ENCODE data around the gene NAV1.
"Not testable (repeated sequence)": the region's sequence is repeated elsewhere in the genome, so short reads cannot be mapped to it uniquely, and the experiment has no call there.

NAV1 gene

DNA sequence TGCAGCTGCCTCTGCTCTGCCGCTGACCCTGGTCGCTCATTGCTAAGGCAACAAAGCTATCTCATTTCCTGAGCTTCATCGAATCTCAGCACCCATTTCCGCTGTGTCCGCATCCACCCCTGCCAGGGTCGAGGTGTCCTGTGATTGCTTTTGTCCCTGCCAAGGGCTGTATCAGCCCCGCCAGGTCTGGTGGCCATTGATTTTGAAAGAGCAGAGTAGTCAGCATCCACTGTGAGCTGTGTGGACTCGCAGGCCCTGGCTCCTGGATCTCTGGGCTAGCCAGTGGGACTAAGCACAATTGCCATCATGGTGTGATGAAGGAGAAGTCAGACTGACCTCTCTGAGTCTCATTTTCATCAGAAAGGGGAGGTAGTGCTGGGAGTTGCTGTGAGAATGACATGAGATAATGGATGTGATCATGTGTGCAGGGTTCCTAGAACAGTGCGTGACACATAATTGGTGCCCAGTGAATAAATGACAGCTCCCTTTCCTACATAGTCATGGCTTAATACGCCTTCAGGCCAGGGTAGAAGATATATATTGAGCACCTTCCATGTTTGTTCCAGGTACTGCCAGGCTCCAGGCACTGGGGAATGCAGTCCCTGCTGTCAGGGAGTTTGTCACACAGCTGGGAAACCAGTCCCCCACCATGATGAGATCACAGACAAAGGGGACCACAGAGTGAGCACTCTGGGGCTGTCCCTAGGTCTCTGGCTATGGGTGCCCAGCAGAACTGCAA, 32.1 kb downstream of the NAV1 start:
- DNase-seq (ENCODE audit: low read depth), result no peak
- TF ChIP-seq, protein P1, sequence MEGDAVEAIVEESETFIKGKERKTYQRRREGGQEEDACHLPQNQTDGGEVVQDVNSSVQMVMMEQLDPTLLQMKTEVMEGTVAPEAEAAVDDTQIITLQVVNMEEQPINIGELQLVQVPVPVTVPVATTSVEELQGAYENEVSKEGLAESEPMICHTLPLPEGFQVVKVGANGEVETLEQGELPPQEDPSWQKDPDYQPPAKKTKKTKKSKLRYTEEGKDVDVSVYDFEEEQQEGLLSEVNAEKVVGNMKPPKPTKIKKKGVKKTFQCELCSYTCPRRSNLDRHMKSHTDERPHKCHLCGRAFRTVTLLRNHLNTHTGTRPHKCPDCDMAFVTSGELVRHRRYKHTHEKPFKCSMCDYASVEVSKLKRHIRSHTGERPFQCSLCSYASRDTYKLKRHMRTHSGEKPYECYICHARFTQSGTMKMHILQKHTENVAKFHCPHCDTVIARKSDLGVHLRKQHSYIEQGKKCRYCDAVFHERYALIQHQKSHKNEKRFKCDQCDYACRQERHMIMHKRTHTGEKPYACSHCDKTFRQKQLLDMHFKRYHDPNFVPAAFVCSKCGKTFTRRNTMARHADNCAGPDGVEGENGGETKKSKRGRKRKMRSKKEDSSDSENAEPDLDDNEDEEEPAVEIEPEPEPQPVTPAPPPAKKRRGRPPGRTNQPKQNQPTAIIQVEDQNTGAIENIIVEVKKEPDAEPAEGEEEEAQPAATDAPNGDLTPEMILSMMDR (IDR thresholded peaks at IDR 0.05; ENCODE audit: low read depth, low read length, missing control alignments), result no peak
- no peak overlapping the region for H3K4me3 ChIP-seq (ENCODE audit: low read depth, low read length)

DNA sequence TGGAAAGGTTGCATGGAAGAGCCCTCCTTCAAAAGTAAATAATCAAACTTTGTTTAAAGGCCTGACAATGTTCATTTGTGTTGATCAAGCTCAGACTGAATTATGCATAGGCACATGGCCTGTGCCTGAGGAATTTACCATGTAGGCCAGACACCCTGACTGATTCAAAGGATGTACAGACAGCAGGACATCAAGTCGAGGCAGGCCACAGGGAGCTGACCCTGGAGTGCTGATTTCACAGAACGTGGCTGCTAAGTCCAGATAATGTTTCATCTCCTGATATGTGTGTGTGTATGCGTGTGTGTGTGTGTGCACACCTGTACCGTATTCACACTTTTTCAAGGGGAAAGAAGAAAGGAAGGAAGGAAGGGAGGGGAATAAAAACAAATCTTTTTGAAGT, 34.1 kb downstream of the NAV1 start:
- TF ChIP-seq, protein P1 (IDR thresholded peaks at IDR 0.05; ENCODE audit: low read depth, low read length, missing control alignments), result no peak
- no peak overlapping the region for H3K4me3 ChIP-seq (ENCODE audit: low read depth, low read length)
- DNase-seq (ENCODE audit: low read depth), result no peak

DNA sequence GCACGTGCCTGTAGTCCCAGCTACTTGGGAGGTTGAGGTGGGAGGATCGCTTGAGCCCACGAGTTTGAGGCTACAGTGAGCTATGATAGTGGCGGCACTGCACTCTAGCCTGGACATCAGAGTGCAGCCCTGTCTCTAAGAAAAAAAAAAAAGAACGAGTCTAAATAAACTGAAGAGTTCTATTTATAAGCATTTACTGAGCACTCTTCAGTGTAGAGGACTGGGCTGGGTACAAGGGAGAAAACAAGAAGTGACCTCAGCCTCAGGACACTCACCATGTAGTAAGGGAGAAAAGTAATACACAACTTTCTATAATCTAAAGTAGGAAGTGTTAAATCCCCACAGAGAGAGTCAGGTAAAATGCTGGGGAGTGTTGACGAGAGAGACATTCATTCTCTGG, 35.0 kb downstream of the NAV1 start:
- TF ChIP-seq, protein P1 (IDR thresholded peaks at IDR 0.05; ENCODE audit: low read depth, low read length, missing control alignments), result no peak
- no peak for DNase-seq (ENCODE audit: low read depth)
- H3K4me3 ChIP-seq (ENCODE audit: low read depth, low read length), result no peak overlapping the region

DNA sequence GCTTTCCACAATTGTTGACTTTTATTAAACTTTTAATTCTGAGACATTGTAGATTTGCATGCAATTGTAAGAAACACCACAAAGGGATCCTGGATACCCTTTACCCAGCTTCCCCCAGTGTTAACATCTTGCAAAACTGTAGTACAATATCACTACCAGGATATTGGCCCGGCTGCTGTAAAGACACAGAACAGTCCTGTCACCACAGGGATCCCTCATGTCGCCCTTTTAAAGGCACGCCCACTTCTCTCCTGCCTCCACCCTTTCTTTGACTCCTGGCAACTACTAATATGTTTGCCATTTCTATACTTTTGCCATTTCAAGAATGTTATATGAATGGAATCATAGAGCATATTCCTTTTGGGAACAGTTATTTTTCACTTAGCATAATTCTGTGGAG, 37.0 kb downstream of the NAV1 start:
- TF ChIP-seq, protein P1 (IDR thresholded peaks at IDR 0.05; ENCODE audit: low read depth, low read length, missing control alignments), result no peak
- no peak overlapping the region for H3K4me3 ChIP-seq (ENCODE audit: low read depth, low read length)
- no peak for DNase-seq (ENCODE audit: low read depth)

DNA sequence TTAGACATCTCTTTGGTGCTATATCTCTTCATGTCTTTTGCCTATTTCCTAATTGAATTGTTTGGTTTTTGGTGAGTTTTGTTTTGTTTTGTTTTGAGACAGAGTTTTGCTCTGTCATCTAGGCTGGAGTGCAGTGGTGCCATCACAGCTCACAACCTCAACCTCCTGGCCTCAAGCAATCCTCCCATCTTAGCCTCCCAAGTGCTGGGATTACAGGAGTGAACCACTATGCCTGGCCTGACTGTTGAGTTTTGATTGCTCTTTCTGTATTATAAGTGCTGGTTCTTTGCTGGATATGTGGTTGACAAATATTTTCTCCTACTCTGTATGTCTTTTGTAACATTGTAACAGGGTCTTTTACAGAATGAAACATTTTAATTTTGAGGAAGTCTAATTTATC, 38.0 kb downstream of the NAV1 start:
- TF ChIP-seq, protein P1 (IDR thresholded peaks at IDR 0.05; ENCODE audit: low read depth, low read length, missing control alignments), result no peak
- no peak for DNase-seq (ENCODE audit: low read depth)
- no peak overlapping the region for H3K4me3 ChIP-seq (ENCODE audit: low read depth, low read length)

DNA sequence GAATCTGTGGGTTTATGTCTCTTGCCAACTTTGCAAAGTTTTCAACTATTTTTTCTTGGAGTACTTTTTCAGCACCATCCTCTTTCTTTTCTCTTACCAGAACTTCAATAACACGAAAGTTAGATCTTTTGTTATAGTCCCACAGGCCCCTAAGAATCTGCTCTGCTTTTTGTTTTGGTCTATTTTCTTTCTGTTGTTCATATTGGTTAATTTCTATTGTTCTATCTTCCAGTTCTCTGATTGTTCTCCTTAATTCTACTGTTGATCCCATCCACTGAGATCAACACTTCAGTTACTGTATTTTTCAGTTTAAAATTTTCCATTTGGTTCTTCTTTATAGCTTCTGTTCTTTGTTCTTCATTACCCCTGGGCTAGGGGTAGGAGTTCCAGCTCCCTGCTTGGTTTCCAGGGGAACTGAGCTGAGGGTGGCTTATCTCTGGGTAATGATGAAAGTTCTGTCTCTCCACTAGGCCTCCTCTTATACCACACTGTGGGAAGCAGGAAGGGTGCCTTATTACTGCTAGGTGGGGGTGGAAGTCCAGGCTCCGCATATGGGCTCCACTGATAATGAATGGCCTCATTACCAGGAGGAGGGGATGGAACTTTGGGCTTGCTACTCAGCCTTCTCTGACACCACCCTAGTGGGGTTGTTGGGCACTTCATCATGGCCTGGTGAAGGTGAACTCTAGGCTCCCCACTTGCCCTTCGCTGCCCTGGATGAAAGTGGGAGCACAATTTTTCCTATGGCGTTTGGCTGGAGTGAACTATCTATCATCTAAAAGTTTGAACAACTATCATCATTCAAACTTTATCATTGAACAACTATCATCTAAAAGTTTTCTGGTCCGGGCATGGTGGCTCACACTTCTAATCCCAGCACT, 39.3 kb downstream of the NAV1 start:
- DNase-seq (ENCODE audit: low read depth), result no peak
- TF ChIP-seq, protein P1 (IDR thresholded peaks at IDR 0.05; ENCODE audit: low read depth, low read length, missing control alignments), result no peak
- H3K4me3 ChIP-seq (ENCODE audit: low read depth, low read length), result no peak overlapping the region

DNA sequence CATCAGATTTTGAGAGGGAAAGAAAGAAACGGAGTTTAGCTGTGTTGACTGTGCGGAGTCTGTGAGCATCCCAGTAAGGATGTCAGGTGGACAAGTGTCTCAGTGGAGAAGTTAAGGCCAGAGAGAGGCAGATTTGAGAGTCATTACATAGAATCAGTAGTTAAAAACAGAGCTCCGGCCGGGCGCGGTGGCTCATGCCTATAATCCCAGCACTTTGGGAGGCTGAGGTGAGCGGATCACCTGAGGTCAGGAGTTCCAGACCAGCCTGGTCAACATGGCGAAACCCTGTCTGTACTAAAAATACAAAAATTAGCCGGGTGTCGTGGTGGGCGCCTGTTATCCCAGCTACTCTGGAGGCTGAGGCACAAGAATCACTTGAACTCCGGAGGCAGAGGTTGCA, 42.4 kb downstream of the NAV1 start:
- DNase-seq (ENCODE audit: low read depth); H3K4me3 ChIP-seq (ENCODE audit: low read depth, low read length): not testable (repeated sequence)
